Neural cell (in vitro differentiated cells): ENCODE results near the gene PSME3IP1. TPM values are rescaled to one million over a fixed set of nuclear protein-coding genes. Genes with fewer than 3 reads are reported as not detected.
A peak's percentile ranks its signal among the peaks of the same experiment; 100 is the strongest.

Experiments
- H2AFZ ChIP-seq: fragments of 200-600, 300-800 bp; sonication (generic), shearing (Covaris generic); 2 replicates; pipeline ENCODE4 v1.6.0; 2014; ENCODE audit warnings: low read depth, mild to moderate bottlenecking, antibody characterized with exemption, low read length, moderate library complexity
- H3F3A ChIP-seq: fragments of 200-600 bp; shearing (Covaris generic); 2 replicates; pipeline ENCODE4 v1.6.1; 2016; ENCODE audit warnings: mild to moderate bottlenecking, moderate library complexity, mixed read lengths, antibody characterized with exemption, low read length; ENCODE audit not compliant: insufficient read depth, poor library complexity, severe bottlenecking
- H3K27ac ChIP-seq: fragments of 200-600, 300-800 bp; sonication (generic), shearing (Covaris generic); 2 replicates; pipeline ENCODE4 v1.5.1; 2014; ENCODE audit warnings: mild to moderate bottlenecking, low read length, moderate library complexity
- H3K27me3 ChIP-seq: fragments of 300-800, 200-600 bp; sonication (generic), shearing (Covaris generic); 2 replicates; pipeline ENCODE4 v1.6.0; 2014; ENCODE audit warnings: mild to moderate bottlenecking, low read depth, low read length, moderate library complexity; ENCODE audit not compliant: insufficient read depth
- H3K36me3 ChIP-seq: fragments of 300-800, 200-600 bp; sonication (generic), shearing (Covaris generic); 2 replicates; pipeline ENCODE4 v1.5.1; 2014; ENCODE audit warnings: mild to moderate bottlenecking, antibody characterized with exemption, low read length, moderate library complexity; ENCODE audit not compliant: insufficient read depth
- H3K4me2 ChIP-seq: fragments of 300-800, 200-600 bp; sonication (generic), shearing (Covaris generic); 2 replicates; pipeline ENCODE4 v1.6.0; 2014; ENCODE audit warnings: mild to moderate bottlenecking, low read length
- H3K4me3 ChIP-seq: fragments of 300-800, 200-600 bp; sonication (generic), shearing (Covaris generic); 2 replicates; pipeline ENCODE4 v1.5.1; 2014; ENCODE audit warnings: mild to moderate bottlenecking, low read length, moderate library complexity
- H3K79me2 ChIP-seq: fragments of 200-600 bp; shearing (Covaris generic); replicated peaks from 2 replicates; pipeline ENCODE4 v1.6.0; 2014; ENCODE audit warnings: mild to moderate bottlenecking, low read length, moderate library complexity; ENCODE audit not compliant: insufficient read depth
- H3K9ac ChIP-seq: fragments of 300-800, 200-600 bp; sonication (generic), shearing (Covaris generic); 2 replicates; pipeline ENCODE4 v1.6.1; 2016; ENCODE audit warnings: mild to moderate bottlenecking, low read length, mixed read lengths
- H3K9me2 ChIP-seq: fragments of 200-600 bp; shearing (Covaris generic); 2 replicates; pipeline ENCODE4 v1.6.1; 2016; ENCODE audit warnings: mild to moderate bottlenecking, low read length, mixed read lengths; ENCODE audit not compliant: insufficient read depth
- H3K9me3 ChIP-seq: fragments of 200-600, 300-800 bp; sonication (generic), shearing (Covaris generic); 2 replicates; pipeline ENCODE4 v1.6.1; 2016; ENCODE audit warnings: mild to moderate bottlenecking, mixed run types, low read length, moderate library complexity, mixed read lengths
- H4K20me1 ChIP-seq: fragments of 200-600 bp; shearing (Covaris generic); 2 replicates; pipeline ENCODE4 v1.6.1; 2016; ENCODE audit warnings: mild to moderate bottlenecking, mixed run types; ENCODE audit not compliant: insufficient read depth
- EP300 ChIP-seq: fragments of 450-650 bp; conservative IDR thresholded peaks from 2 replicates; pipeline ENCODE4 v1.6.1; 2014; ENCODE audit warnings: antibody characterized with exemption, mild to moderate bottlenecking, moderate library complexity; ENCODE audit not compliant: poor library complexity, severe bottlenecking
- EZH2 ChIP-seq: fragments of 200-600, 300-800 bp; shearing (Covaris generic), sonication (generic); IDR thresholded peaks from 2 replicates; pipeline ENCODE4 v1.6.1; 2014; ENCODE audit warnings: antibody characterized with exemption, low read length, borderline replicate concordance, mild to moderate bottlenecking; ENCODE audit not compliant: insufficient read depth, poor library complexity, severe bottlenecking
- MXI1 ChIP-seq: fragments of 450-650 bp; conservative IDR thresholded peaks from 2 replicates; pipeline ENCODE4 v1.6.1; 2014; ENCODE audit warnings: antibody characterized with exemption, mild to moderate bottlenecking; ENCODE audit not compliant: poor library complexity, severe bottlenecking
- POLR2AphosphoS5 ChIP-seq: IDR thresholded peaks from 2 replicates; pipeline ENCODE4 v1.6.1; 2012
- RAD21 ChIP-seq: fragments of 450-650 bp; conservative IDR thresholded peaks from 2 replicates; pipeline ENCODE4 v1.6.1; 2014; ENCODE audit warnings: antibody characterized with exemption, mild to moderate bottlenecking, moderate library complexity
- SMC3 ChIP-seq: fragments of 450-650 bp; conservative IDR thresholded peaks from 2 replicates; pipeline ENCODE4 v1.6.1; 2014; ENCODE audit warnings: antibody characterized with exemption, mild to moderate bottlenecking, moderate library complexity; ENCODE audit not compliant: poor library complexity
- TAF1 ChIP-seq: IDR thresholded peaks from 2 replicates; pipeline ENCODE4 v1.6.1; 2012; ENCODE audit warnings: low read depth
- polyA plus RNA-seq: library from polyadenylated mRNA; depleted of rRNA; stranded (reverse); fragments of >200 nt; gene quantifications from 2 replicates; pipeline ENCODE4 v1.2.3, GENCODE V29; 2014
- TF ChIP-seq, protein P1 (sequence below): fragments of 450-650 bp; IDR thresholded peaks from 2 replicates; pipeline ENCODE4 v1.5.1; 2014; ENCODE audit warnings: antibody characterized with exemption, mild to moderate bottlenecking, moderate library complexity; ENCODE audit not compliant: poor library complexity, severe bottlenecking
- TF ChIP-seq, protein P2 (sequence below): IDR thresholded peaks from 2 replicates; pipeline ENCODE4 v1.6.1; 2012; ENCODE audit warnings: borderline replicate concordance

PSME3IP1 gene
- polyA plus RNA-seq, 1 donor from 2014 or later, result 167 TPM

DNA sequence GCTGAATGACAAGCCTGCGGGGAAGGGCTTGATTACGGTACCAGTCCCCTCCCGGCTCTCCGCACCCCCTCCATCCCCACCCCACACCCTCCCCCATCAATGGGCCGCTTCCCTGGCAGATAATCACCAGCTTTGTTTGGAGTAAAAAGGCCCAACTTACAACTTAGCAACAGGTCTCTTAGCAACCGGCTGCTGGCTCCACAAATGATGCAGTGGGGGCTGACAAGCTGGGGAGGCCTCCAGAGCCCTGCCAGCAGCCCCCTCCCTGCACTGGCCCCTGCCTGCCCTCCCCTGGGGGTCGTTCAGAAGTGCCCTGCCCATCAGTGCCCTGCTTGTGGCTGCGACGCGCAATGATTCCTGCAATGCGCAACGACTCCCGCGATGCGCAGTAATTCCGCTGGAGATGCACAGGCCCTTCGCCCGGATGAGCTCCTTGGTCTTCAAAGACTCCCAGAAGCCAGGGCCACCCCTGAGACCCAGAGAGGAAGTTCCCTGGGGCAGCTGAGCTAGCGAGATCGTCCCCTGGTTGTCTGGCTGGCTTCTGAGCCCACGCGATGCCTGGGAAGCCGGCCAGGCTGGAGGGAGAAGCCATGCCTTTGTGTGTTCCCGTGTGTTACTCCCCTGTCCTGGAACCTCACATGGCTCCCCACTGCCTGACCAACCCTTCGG lies 70.2 kb downstream of the PSME3IP1 start:
- Histone ChIP-seq H3F3A (no peaks in the 10 kb centered on the region), H3K4me2 (no peak overlapping the region), H3K4me3 (peak overlapping the region; percentile 39), H3K27ac (peak overlapping the region; percentile 68), H3K36me3 (no peaks in the 10 kb centered on the region), H3K27me3 (no peaks in the 10 kb centered on the region), H3K79me2 (no peaks in the 10 kb centered on the region), H3K9me3 (no peaks in the 10 kb centered on the region), H4K20me1 (no peaks in the 10 kb centered on the region), H2AFZ (no peak overlapping the region), H3K9ac (peak overlapping the region; percentile 59), H3K9me2 (no peaks in the 10 kb centered on the region)
- TF ChIP-seq SMC3 (no peak), RAD21 (no peak), POLR2AphosphoS5 (no peak), EP300 (no peak), MXI1 (no peak)

DNA sequence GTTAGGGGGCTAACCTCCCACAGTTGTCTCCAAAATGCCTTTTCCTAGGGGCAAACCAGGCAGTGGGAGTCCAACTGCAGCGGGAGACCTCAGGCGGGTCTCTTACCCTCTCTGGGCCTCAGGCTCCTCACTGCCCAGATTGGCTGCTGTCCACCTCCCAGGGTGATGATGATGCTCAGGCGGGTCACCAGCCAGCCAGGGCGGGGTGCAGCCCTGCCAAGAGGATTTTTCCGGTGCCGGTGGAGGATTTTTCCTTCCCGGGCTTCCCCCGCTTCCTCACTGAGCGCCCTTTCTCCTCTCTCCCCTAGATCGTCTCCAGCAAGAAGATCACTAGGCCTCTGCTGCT lies 70.7 kb downstream of the PSME3IP1 start:
- Histone ChIP-seq H3K27me3 (no peaks in the 10 kb centered on the region), H3K79me2 (no peaks in the 10 kb centered on the region), H3K27ac (peak overlapping the region; percentile 68), H3F3A (no peaks in the 10 kb centered on the region), H3K9ac (peak overlapping the region; percentile 59), H3K4me2 (no peak overlapping the region), H2AFZ (no peak overlapping the region), H4K20me1 (no peaks in the 10 kb centered on the region), H3K9me3 (no peaks in the 10 kb centered on the region), H3K4me3 (peak overlapping the region; percentile 39), H3K36me3 (no peaks in the 10 kb centered on the region), H3K9me2 (no peaks in the 10 kb centered on the region)
- TF ChIP-seq EP300, result no peak
- TF ChIP-seq MXI1, result no peak
- TF ChIP-seq, protein P1, sequence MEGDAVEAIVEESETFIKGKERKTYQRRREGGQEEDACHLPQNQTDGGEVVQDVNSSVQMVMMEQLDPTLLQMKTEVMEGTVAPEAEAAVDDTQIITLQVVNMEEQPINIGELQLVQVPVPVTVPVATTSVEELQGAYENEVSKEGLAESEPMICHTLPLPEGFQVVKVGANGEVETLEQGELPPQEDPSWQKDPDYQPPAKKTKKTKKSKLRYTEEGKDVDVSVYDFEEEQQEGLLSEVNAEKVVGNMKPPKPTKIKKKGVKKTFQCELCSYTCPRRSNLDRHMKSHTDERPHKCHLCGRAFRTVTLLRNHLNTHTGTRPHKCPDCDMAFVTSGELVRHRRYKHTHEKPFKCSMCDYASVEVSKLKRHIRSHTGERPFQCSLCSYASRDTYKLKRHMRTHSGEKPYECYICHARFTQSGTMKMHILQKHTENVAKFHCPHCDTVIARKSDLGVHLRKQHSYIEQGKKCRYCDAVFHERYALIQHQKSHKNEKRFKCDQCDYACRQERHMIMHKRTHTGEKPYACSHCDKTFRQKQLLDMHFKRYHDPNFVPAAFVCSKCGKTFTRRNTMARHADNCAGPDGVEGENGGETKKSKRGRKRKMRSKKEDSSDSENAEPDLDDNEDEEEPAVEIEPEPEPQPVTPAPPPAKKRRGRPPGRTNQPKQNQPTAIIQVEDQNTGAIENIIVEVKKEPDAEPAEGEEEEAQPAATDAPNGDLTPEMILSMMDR, result no peak
- TF ChIP-seq TAF1, result no peak
- TF ChIP-seq RAD21, result no peak
- TF ChIP-seq, protein P2, sequence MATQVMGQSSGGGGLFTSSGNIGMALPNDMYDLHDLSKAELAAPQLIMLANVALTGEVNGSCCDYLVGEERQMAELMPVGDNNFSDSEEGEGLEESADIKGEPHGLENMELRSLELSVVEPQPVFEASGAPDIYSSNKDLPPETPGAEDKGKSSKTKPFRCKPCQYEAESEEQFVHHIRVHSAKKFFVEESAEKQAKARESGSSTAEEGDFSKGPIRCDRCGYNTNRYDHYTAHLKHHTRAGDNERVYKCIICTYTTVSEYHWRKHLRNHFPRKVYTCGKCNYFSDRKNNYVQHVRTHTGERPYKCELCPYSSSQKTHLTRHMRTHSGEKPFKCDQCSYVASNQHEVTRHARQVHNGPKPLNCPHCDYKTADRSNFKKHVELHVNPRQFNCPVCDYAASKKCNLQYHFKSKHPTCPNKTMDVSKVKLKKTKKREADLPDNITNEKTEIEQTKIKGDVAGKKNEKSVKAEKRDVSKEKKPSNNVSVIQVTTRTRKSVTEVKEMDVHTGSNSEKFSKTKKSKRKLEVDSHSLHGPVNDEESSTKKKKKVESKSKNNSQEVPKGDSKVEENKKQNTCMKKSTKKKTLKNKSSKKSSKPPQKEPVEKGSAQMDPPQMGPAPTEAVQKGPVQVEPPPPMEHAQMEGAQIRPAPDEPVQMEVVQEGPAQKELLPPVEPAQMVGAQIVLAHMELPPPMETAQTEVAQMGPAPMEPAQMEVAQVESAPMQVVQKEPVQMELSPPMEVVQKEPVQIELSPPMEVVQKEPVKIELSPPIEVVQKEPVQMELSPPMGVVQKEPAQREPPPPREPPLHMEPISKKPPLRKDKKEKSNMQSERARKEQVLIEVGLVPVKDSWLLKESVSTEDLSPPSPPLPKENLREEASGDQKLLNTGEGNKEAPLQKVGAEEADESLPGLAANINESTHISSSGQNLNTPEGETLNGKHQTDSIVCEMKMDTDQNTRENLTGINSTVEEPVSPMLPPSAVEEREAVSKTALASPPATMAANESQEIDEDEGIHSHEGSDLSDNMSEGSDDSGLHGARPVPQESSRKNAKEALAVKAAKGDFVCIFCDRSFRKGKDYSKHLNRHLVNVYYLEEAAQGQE, result no peak
- no peak for TF ChIP-seq POLR2AphosphoS5
- TF ChIP-seq EZH2, result no peak
- TF ChIP-seq SMC3, result no peak
